ENCODE results near the gene CLEC4E.
"Not testable (repeated sequence)": the region's sequence is repeated elsewhere in the genome, so short reads cannot be mapped to it uniquely, and the experiment has no call there.

The CLEC4E gene

GRCh38 chr12:8537820-8538219, 2.9 kb downstream of the CLEC4E start:
- not testable (repeated sequence) for DNase-seq (ENCODE audit: low read depth)

- DNase-seq (ENCODE audit: low read depth), result no peak
These were observed 8.7 kb downstream of the CLEC4E start for GRCh38 chr12:8532045-8532444.

GRCh38 chr12:8527250-8528130, 13.2 kb downstream of the CLEC4E start:
- no peak for DNase-seq (ENCODE audit: low read depth)

GRCh38 chr12:8519171-8519570, 21.5 kb downstream of the CLEC4E start:
- no peak for DNase-seq (ENCODE audit: low read depth)

GRCh38 chr12:8517971-8518370, 22.7 kb downstream of the CLEC4E start:
- no peak for DNase-seq (ENCODE audit: low read depth)

- no peak for DNase-seq (ENCODE audit: low read depth)
These were observed 27.4 kb downstream of the CLEC4E start, which contains the start of gene CLEC4D for GRCh38 chr12:8513256-8513655. CLEC4D (plus strand) TSS chr12:8513503; CDS start chr12:8513733, 230 bp downstream.

GRCh38 chr12:8508910-8509841, 31.5 kb downstream of the CLEC4E start:
- DNase-seq (ENCODE audit: low read depth), result no peak

GRCh38 chr12:8508223-8508622, 32.5 kb downstream of the CLEC4E start:
- no peak for DNase-seq (ENCODE audit: low read depth)

- no peak for DNase-seq (ENCODE audit: low read depth)
These were observed 33.1 kb downstream of the CLEC4E start for GRCh38 chr12:8507596-8507995.

- DNase-seq (ENCODE audit: low read depth), result no peak
These were observed 36.4 kb downstream of the CLEC4E start for GRCh38 chr12:8504351-8504750.

- no peak for DNase-seq (ENCODE audit: low read depth)
These were observed 39.0 kb downstream of the CLEC4E start for GRCh38 chr12:8501720-8502119.

GRCh38 chr12:8499616-8500015, 41.1 kb downstream of the CLEC4E start:
- no peak for DNase-seq (ENCODE audit: low read depth)

GRCh38 chr12:8496074-8496473, 44.6 kb downstream of the CLEC4E start:
- DNase-seq (ENCODE audit: low read depth), result not testable (repeated sequence)

- DNase-seq (ENCODE audit: low read depth), result not testable (repeated sequence)
These were observed 45.0 kb downstream of the CLEC4E start for GRCh38 chr12:8495671-8496070.

GRCh38 chr12:8493084-8493483, 47.6 kb downstream of the CLEC4E start:
- DNase-seq (ENCODE audit: low read depth), result no peak

GRCh38 chr12:8491646-8492530, 48.8 kb downstream of the CLEC4E start:
- no peak for DNase-seq (ENCODE audit: low read depth)
